ENCODE data around the gene GAL3ST2. TPM values are rescaled to one million over a fixed set of nuclear protein-coding genes. Genes with fewer than 3 reads are reported as not detected.

GAL3ST2 gene
- total and polyA plus RNA-seq, 4 donors, result 0.03 to 0.33 (median 0.23) TPM; not detected in 1

DNA sequence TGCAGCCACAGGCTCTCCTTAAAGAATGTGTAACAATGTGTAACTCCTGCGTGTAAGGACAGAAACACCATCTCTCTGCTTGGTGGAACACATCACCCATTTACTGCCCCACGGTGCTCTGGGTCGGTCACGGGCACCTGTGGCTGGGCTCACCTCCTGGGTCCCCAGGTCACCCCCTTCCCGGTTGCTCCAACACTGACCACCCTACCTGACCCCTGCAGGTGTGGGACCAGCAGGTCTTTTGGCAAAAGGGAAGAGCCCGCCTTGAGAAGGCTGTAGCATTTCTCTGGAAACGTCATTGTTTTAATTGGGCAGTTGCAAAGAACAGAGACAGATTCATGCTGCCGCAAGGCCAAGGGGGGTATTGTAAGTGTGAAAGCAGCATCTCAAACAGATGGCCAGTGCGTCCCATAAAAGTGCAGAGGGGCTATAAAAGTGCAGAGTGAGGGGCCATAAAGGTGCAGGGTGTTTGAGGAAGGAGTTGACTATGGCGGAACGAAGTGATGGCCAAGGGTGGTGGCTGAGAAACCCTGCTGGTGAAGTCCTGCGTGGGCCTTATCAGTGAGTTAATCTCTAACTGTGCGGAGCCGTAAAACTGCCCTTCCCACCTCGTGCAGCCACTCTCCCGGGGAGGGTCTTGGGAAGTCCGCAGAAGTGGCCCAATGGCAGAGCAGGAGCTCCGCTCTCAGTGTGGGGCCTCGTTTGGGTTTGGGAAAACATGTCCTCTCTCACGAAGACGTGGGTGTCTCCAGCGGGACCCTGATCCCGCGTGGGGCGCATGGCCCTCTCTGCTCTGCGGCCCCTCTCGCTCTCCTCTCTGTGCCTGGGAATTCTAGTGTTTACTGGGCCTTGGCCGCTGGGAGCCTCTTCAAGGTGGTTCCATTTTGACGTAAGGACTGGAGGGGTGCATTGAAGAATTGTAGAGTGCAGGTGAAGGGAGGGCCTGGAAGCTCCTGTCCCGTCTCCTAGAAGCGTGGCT lies 18.7 kb downstream of the GAL3ST2 start:
- Histone ChIP-seq H3K27me3 (ENCODE audit: control insufficient read depth in 4 of 4, insufficient read depth in 4 of 4, low read length in 3 of 4) (no peaks in the 10 kb centered on the region), H3K9ac (ENCODE audit: low read depth in 1 of 2, low read length in 2 of 2) (no peak overlapping the region), H3K4me3 (ENCODE audit: low read depth in 1 of 3, low read length in 3 of 3) (no peak overlapping the region), H3K27ac (ENCODE audit: low read depth in 1 of 2, low read length in 2 of 2) (no peak overlapping the region), H3K9me3 (ENCODE audit: control insufficient read depth in 4 of 4, low read length in 3 of 4) (no peaks in the 10 kb centered on the region), H3K36me3 (ENCODE audit: control insufficient read depth in 4 of 4, insufficient read depth in 3 of 4, low read depth in 1 of 4, low read length in 3 of 4) (no peaks in the 10 kb centered on the region), H3K4me1 (ENCODE audit: control insufficient read depth in 4 of 4, insufficient read depth in 4 of 4, low read length in 3 of 4) (no peaks in the 10 kb centered on the region)
- DNase-seq (ENCODE audit: low spot score), result no peak
- TF ChIP-seq SP1 (IDR thresholded peaks at IDR 0.05), result no peak
- WGBS, result 83% methylated on average over 31 of the region's 31 CpGs

DNA sequence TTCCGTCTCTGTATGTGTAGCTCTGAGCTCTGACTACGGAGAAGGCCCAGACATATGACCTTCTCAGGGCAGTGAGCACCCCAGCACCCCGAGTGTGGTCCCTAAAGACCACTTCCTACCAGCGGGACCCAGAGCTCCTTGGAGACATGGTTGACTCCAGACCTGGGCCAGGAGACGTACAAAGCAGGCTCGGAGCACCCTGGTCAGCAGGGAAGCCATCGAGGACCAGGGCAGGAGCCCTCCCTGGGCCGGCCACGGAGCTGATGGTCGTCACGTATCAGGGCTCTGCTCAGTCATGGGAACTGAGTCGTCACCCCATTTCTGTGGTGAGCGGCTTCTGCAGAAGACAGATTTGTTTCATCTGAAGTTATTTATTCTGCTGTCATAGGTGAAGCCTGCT lies 19.6 kb downstream of the GAL3ST2 start:
- Histone ChIP-seq H3K9me3 (ENCODE audit: control insufficient read depth in 4 of 4, low read length in 3 of 4) (no peaks in the 10 kb centered on the region), H3K4me3 (ENCODE audit: low read depth in 1 of 3, low read length in 3 of 3) (no peak overlapping the region), H3K27me3 (ENCODE audit: control insufficient read depth in 4 of 4, insufficient read depth in 4 of 4, low read length in 3 of 4) (no peaks in the 10 kb centered on the region), H3K27ac (ENCODE audit: low read depth in 1 of 2, low read length in 2 of 2) (no peak overlapping the region), H3K4me1 (ENCODE audit: control insufficient read depth in 4 of 4, insufficient read depth in 4 of 4, low read length in 3 of 4) (no peaks in the 10 kb centered on the region), H3K9ac (ENCODE audit: low read depth in 1 of 2, low read length in 2 of 2) (no peak overlapping the region), H3K36me3 (ENCODE audit: control insufficient read depth in 4 of 4, insufficient read depth in 3 of 4, low read depth in 1 of 4, low read length in 3 of 4) (no peaks in the 10 kb centered on the region)
- 93% methylated on average over 13 of the region's 13 CpGs for WGBS
- TF ChIP-seq FOXA2 (IDR thresholded peaks at IDR 0.05) (no peak), JUND (IDR thresholded peaks at IDR 0.05) (no peak), TAF1 (conservative IDR thresholded peaks at IDR 0.05) (no peak), FOXA1 (IDR thresholded peaks at IDR 0.05) (no peak), RAD21 (IDR thresholded peaks at IDR 0.05) (no peak), SP1 (IDR thresholded peaks at IDR 0.05) (no peak), ATF3 (IDR thresholded peaks at IDR 0.05) (no peak), EGR1 (IDR thresholded peaks at IDR 0.05; ENCODE audit: low read depth in 2 of 2) (no peak), YY1 (IDR thresholded peaks at IDR 0.05) (no peak), MAX (IDR thresholded peaks at IDR 0.05) (no peak), REST (IDR thresholded peaks at IDR 0.05) (no peak), HNF4A (conservative IDR thresholded peaks at IDR 0.05) (no peak), HNF4G (IDR thresholded peaks at IDR 0.05) (no peak), NR2F2 (IDR thresholded peaks at IDR 0.05) (no peak), GABPA (IDR thresholded peaks at IDR 0.05 in 1 of 2, conservative IDR thresholded peaks at IDR 0.05 in 1 of 2) (no peak), RXRA (IDR thresholded peaks at IDR 0.05) (no peak)
- TF ChIP-seq, protein P1, sequence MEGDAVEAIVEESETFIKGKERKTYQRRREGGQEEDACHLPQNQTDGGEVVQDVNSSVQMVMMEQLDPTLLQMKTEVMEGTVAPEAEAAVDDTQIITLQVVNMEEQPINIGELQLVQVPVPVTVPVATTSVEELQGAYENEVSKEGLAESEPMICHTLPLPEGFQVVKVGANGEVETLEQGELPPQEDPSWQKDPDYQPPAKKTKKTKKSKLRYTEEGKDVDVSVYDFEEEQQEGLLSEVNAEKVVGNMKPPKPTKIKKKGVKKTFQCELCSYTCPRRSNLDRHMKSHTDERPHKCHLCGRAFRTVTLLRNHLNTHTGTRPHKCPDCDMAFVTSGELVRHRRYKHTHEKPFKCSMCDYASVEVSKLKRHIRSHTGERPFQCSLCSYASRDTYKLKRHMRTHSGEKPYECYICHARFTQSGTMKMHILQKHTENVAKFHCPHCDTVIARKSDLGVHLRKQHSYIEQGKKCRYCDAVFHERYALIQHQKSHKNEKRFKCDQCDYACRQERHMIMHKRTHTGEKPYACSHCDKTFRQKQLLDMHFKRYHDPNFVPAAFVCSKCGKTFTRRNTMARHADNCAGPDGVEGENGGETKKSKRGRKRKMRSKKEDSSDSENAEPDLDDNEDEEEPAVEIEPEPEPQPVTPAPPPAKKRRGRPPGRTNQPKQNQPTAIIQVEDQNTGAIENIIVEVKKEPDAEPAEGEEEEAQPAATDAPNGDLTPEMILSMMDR (IDR thresholded peaks at IDR 0.05; ENCODE audit: low read depth, low read length, missing input control), result no peak
- DNase-seq (ENCODE audit: low spot score), result no peak
